CD4-positive, alpha-beta T cell treated with Interleukin-6 for 4 hours (primary cell): ENCODE measurements around the gene ENOPH1.
"Not testable (repeated sequence)": the region's sequence is repeated elsewhere in the genome, so short reads cannot be mapped to it uniquely, and the experiment has no call there.

Experiments
- DNase-seq: peaks from one replicate; pipeline ENCODE4 v3.0.0-alpha.2; 2020; ENCODE audit warnings: mixed read lengths

ENOPH1 gene

GRCh38 chr4:82430193-82430963 is at the start of gene ENOPH1, which contains the start of gene HNRNPDL:
Gene ENOPH1, plus strand, starts transcription at chr4:82430590. Its CDS starts 240 bp downstream, at chr4:82430830.
Gene HNRNPDL, minus strand, starts transcription at chr4:82430462. Its CDS starts 772 bp downstream, at chr4:82429690.
- peak; percentile 95 for DNase-seq

GRCh38 chr4:82380831-82381230 is 49.6 kb upstream of the ENOPH1 start:
- DNase-seq: no peak

GRCh38 chr4:82381235-82381634 is 49.2 kb upstream of the ENOPH1 start:
- DNase-seq: no peak

- no peak for DNase-seq
These were observed 48.6 kb upstream of the ENOPH1 start for GRCh38 chr4:82381661-82382296.

GRCh38 chr4:82382751-82383150 is 47.6 kb upstream of the ENOPH1 start:
- DNase-seq: no peak

- not testable (repeated sequence) for DNase-seq
These were observed 44.1 kb upstream of the ENOPH1 start for GRCh38 chr4:82386312-82386711.

- DNase-seq: no peak
These were observed 42.0 kb upstream of the ENOPH1 start for GRCh38 chr4:82388405-82388804.

- not testable (repeated sequence) for DNase-seq
These were observed 40.3 kb upstream of the ENOPH1 start for GRCh38 chr4:82390061-82390460.

GRCh38 chr4:82394896-82395295 is 35.5 kb upstream of the ENOPH1 start:
- DNase-seq: no peak

GRCh38 chr4:82397527-82397926 is 32.9 kb upstream of the ENOPH1 start:
- DNase-seq: no peak

- DNase-seq: no peak
These were observed 32.1 kb upstream of the ENOPH1 start for GRCh38 chr4:82398263-82398662.

- DNase-seq: no peak
These were observed 28.8 kb upstream of the ENOPH1 start for GRCh38 chr4:82401600-82401999.

GRCh38 chr4:82402196-82402775 is 28.1 kb upstream of the ENOPH1 start:
- DNase-seq: no peak

GRCh38 chr4:82403725-82404124 is 26.7 kb upstream of the ENOPH1 start:
- DNase-seq: no peak

- not testable (repeated sequence) for DNase-seq
These were observed 15.3 kb upstream of the ENOPH1 start for GRCh38 chr4:82415061-82415460.

- DNase-seq: no peak
These were observed 14.4 kb upstream of the ENOPH1 start for GRCh38 chr4:82415922-82416365.

- DNase-seq: no peak
These were observed 10.9 kb upstream of the ENOPH1 start for GRCh38 chr4:82419451-82419850.

- DNase-seq: no peak
These were observed 8.4 kb upstream of the ENOPH1 start for GRCh38 chr4:82421796-82422560.

GRCh38 chr4:82422616-82423015 is 7.8 kb upstream of the ENOPH1 start:
- no peak for DNase-seq

- DNase-seq: no peak
These were observed 6.9 kb upstream of the ENOPH1 start for GRCh38 chr4:82423245-82424054.

GRCh38 chr4:82425478-82425877 is 4.9 kb upstream of the ENOPH1 start:
- no peak for DNase-seq

- no peak for DNase-seq
These were observed 1.8 kb upstream of the ENOPH1 start for GRCh38 chr4:82428526-82428968.
